Skeletal muscle tissue (tissue), 4 donors: ENCODE results near the gene PARL. TPM values are rescaled to one million over a fixed set of nuclear protein-coding genes. Genes with fewer than 3 reads are reported as not detected.
A peak's percentile ranks its signal among the peaks of the same experiment; 100 is the strongest.
"Not testable (repeated sequence)": the region's sequence is repeated elsewhere in the genome, so short reads cannot be mapped to it uniquely, and the experiment has no call there.

Experiments used
- H3K27ac ChIP-seq: one replicate; pipeline ENCODE4 v1.7.0; 2013; ENCODE audit warnings: mild to moderate bottlenecking, low read depth, low read length, inconsistent platforms
- H3K27me3 ChIP-seq, 3 donors: one replicate each; pipeline ENCODE4 v1.7.0; 2013; ENCODE audit warnings: low read length in 3 of 3; ENCODE audit not compliant: control insufficient read depth in 3 of 3, insufficient read depth in 3 of 3
- H3K36me3 ChIP-seq, 3 donors: one replicate each; pipeline ENCODE4 v1.7.0; 2013; ENCODE audit warnings: low read length in 3 of 3; ENCODE audit not compliant: control insufficient read depth in 3 of 3, insufficient read depth in 3 of 3
- H3K4me1 ChIP-seq, 3 donors: one replicate each; pipeline ENCODE4 v1.7.0; 2013; ENCODE audit warnings: low read length in 3 of 3, mild to moderate bottlenecking in 3 of 3; ENCODE audit not compliant: control insufficient read depth in 3 of 3, insufficient read depth in 3 of 3
- H3K4me3 ChIP-seq, 3 donors: one replicate each; pipeline ENCODE4 v1.7.0; 2013; ENCODE audit warnings: low read length in 3 of 3
- H3K9ac ChIP-seq, 3 donors: one replicate each; pipeline ENCODE4 v1.7.0; 2013; ENCODE audit warnings: low read length in 3 of 3, mild to moderate bottlenecking in 3 of 3, moderate library complexity in 2 of 3, low read depth in 1 of 3
- H3K9me3 ChIP-seq, 3 donors: one replicate each; pipeline ENCODE4 v1.7.0; 2013; ENCODE audit warnings: low read length in 3 of 3; ENCODE audit not compliant: control insufficient read depth in 3 of 3
- total RNA-seq: library from RNA; depleted of rRNA; stranded (reverse); fragments of >200 nt; gene quantifications from one replicate; pipeline ENCODE4 v1.2.3, GENCODE V29; 2014
- donor health status: Osteomylitis.

Gene PARL
- total RNA-seq, 1 donor from 2014 or later = 35.0 TPM

DNA sequence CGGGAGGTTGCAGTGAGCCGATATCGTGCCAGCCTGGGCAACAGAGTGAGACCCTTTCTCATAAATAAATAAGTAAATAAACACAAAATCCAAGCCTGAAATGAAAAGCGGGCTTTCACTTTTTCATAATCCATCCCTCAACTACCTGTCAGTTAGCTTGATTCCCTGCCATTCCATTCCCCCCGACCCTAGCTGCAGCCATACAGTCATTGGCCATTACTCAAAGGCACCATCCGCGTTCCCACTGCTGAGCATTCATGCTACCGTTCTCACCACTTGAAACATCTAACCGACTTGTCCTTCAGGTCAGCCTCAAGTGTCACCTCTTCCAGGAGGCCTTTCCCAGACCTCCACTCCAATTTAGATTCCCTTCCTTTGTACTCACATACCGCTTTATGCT lies 1.1 kb upstream of the PARL start:
- Histone ChIP-seq H3K36me3 (no peaks in the 10 kb centered on the region), H3K4me1 (peaks cover 10 to 29% (median 17%) of the 10 kb centered on the region in 3 donors), H3K9me3 (no peaks in the 10 kb centered on the region), H3K9ac (no peak overlapping the region), H3K27me3 (no peaks in the 10 kb centered on the region), H3K4me3 (no peak overlapping the region), H3K27ac (no peak overlapping the region)

DNA sequence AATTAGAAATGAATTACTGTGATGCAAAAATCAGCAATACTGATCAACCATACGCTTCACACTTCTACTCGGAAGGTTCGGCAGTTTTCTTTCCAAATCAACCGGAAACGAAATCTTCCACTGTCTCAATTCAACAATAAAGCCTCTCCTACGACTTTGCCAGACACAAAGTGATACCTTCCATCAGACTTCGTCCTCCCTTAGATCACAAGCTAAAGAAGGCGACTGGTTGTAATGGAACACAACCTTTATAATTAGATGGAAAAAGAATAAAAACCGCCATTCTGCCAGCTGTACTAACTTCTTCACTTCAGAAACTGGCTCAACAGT lies 618 bp downstream of the PARL start:
- H3K9ac ChIP-seq = peak overlapping the region; percentile 88 to 94 (median 90)
- peak overlapping the region; percentile 83 for H3K27ac ChIP-seq
- H3K9me3 ChIP-seq = no peaks in the 10 kb centered on the region
- no peaks in the 10 kb centered on the region for H3K27me3 ChIP-seq
- peak overlapping the region; percentile 85 to 98 (median 89) for H3K4me3 ChIP-seq
- peaks cover 0 to 3% (median 0%) of the 10 kb centered on the region in 3 donors for H3K36me3 ChIP-seq
- peaks cover 10 to 29% (median 17%) of the 10 kb centered on the region in 3 donors for H3K4me1 ChIP-seq

DNA sequence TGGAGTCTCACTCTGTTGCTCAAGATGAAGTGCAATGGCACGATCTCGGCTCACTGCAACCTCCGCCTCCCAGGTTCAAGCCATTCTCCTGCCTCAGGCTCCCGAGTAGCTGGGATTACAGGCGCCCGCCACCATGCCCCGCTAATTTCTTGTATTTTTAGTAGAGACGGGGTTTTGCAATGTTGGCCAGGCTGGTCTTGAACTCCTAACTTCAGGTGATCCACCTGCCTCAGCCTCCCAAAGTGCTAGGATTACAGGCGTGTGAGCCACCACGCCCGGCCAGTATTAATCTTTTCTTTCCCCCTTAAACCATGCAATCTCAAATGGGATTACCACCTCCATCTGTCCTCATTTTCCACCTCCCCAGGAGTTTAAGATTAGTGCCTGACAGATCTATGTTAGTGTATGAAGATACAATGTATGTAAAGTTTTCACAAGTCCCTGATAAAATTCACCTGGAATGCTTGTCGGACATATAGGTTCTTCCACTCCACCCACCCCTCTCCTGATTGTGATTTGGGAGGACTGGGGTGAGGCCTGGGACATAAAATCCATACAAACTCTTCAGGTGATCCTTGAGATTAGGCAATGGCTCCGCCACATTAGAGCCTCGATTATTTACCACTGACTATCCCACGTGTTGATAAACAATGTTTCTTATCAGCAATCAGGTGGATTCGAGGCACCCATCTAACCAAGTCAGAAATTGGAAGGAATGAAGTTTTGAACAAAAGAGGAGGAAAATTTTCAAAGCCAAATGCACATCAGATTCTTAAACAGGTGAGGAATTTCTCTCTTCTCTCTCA lies 1.2 kb downstream of the PARL start:
- Histone ChIP-seq H3K27ac (peak overlapping the region; percentile 83), H3K4me3 (peak overlapping the region; percentile 85 to 98 (median 89)), H3K9me3 (no peaks in the 10 kb centered on the region), H3K27me3 (no peaks in the 10 kb centered on the region), H3K9ac (peak overlapping the region; percentile 88 to 94 (median 90)), H3K4me1 (peaks cover 10 to 29% (median 17%) of the 10 kb centered on the region in 3 donors), H3K36me3 (peaks cover 0 to 3% (median 0%) of the 10 kb centered on the region in 3 donors)

DNA sequence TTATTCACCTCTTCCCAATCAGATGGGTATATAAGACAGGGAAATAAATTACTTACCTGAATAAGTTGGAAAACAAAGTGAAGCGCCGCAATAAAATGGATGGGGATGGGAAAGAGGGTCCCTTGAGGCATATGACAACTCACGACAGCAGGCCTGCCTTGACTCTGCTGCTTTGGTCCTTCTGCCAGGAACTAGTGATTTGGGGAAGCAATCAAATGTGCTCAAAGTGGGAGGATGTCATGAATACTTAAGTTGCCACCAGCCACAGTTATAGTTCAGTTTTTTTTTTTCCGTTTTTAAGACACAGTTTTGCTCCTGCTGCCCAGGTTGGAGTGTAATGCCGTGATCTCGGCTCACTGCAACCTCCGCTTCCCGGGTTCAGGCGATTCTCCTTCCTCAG lies 4.6 kb downstream of the PARL start:
- no peak overlapping the region for H3K9ac ChIP-seq
- no peak overlapping the region for H3K27ac ChIP-seq

DNA sequence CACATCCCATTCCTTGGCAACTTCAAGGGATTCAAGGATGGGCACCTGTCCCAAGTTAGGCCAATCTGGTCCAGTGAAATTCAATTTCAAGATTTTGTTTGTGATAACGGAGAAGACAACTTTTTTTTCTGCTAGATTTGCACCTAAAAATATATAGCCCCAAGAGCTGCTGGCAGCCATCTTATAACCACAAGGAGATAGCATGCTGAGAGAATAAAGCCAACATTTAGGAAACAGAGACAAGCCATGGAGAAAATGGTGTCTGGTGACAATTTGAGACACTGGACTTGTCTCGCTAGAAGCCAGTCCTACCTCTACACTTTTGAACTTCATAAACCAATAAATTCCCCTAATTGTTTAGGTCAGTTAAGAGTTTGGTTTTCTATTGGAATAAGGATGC lies 5.4 kb downstream of the PARL start:
- Histone ChIP-seq H3K36me3 (peaks cover 0 to 5% (median 3%) of the 10 kb centered on the region in 3 donors), H3K4me1 (peaks cover 10 to 28% (median 14%) of the 10 kb centered on the region in 3 donors), H3K27me3 (no peaks in the 10 kb centered on the region), H3K9me3 (no peaks in the 10 kb centered on the region), H3K27ac (no peak overlapping the region), H3K4me3 (no peak overlapping the region), H3K9ac (no peak overlapping the region)

More for the DNA sequence above, 4.6 kb downstream of the PARL start:
- Histone ChIP-seq H3K9me3 (no peaks in the 10 kb centered on the region), H3K4me1 (peaks cover 10 to 31% (median 15%) of the 10 kb centered on the region in 3 donors), H3K4me3 (no peak overlapping the region), H3K27me3 (no peaks in the 10 kb centered on the region), H3K36me3 (peaks cover 0 to 5% (median 3%) of the 10 kb centered on the region in 3 donors)

DNA sequence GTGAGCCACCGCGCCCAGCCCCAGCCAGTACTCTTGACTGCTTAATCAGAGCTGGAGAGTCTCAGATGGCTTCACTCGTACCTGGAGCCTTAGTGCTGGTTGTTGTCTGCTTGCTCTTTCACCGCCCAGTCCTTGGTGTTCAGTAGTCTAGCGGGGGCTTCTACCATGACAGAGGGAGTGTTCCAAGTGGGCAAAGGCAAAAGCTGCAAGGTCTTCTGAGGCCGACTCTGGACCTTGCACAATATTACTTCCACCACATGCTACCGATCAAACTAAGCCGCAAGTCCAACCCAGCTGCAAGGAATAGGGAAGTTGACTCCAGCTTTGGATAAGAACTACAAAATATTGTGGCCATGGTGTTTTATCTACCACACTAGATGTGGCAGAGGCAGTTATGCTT lies 6.6 kb downstream of the PARL start:
- Histone ChIP-seq H3K4me1 (peaks cover 5 to 16% (median 7%) of the 10 kb centered on the region in 3 donors), H3K9me3 (no peaks in the 10 kb centered on the region), H3K9ac (no peak overlapping the region), H3K27ac (no peak overlapping the region), H3K27me3 (no peaks in the 10 kb centered on the region), H3K36me3 (peaks cover 0 to 5% (median 3%) of the 10 kb centered on the region in 3 donors), H3K4me3 (no peak overlapping the region)

DNA sequence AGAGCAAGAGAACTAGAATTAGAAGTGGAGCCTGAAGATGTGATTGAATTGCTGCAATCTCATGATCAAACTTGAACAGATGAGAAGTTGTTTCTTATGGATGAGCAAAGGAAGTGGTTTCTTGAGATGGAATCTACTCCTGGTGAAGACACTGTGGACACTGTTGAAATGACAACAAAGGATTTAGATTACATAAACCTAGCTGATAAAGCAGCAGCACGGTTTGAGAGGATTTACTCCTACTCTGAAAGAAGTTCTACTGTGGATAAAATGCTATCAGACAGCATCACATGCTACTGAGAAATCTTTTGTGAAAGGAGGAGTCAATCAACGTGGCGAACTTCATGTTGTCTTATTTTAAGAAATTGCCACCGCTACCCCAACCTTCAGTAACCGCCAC lies 7.5 kb downstream of the PARL start:
- H3K4me3 ChIP-seq, H3K36me3 ChIP-seq, H3K9me3 ChIP-seq, H3K9ac ChIP-seq, H3K27me3 ChIP-seq, H3K4me1 ChIP-seq, H3K27ac ChIP-seq: not testable (repeated sequence)

DNA sequence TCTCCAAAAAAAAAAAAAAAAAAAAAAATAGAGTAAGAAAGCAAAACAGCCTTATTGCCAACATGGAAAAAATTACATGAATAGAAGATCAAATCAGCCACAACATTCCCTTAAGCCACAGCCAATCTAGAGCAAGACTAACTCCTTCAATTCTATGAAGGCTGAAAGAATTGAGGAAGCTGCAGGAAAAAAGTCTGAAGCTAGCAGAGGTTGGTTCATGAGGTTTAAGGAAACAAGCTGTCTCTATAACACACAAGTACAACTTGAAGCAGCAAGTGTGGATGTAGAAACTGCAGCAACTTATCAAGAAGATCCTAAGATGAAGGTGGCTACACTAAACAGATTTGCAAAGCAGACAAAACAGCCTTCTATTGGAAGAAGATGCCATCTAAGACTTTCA lies 9.3 kb downstream of the PARL start:
- Histone ChIP-seq H3K9ac (no peak overlapping the region), H3K36me3 (peaks cover 0 to 7% (median 3%) of the 10 kb centered on the region in 3 donors), H3K4me3 (no peak overlapping the region), H3K4me1 (peaks cover 0 to 9% (median 0%) of the 10 kb centered on the region in 3 donors), H3K9me3 (no peaks in the 10 kb centered on the region), H3K27ac (no peak overlapping the region), H3K27me3 (no peaks in the 10 kb centered on the region)

DNA sequence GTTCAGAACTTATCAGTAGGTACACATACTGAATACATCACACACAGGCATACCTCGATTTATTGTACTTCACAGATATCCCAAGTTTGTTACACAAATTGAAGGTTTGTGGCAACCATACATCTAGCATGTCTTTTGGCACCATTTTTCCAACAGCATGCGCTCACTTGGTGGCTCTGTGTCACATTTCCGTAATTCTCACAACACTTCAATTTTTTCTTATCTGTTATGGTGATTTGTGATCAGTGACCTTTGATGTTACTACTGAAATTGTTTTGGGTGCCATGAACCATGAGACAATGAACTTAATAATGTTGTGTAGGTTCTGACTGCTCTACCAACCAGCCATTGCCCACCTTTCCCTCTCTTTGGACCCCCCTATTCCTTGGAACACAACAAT lies 10.8 kb downstream of the PARL start:
- no peaks in the 10 kb centered on the region for H3K9me3 ChIP-seq
- no peaks in the 10 kb centered on the region for H3K27me3 ChIP-seq
- H3K9ac ChIP-seq = no peak overlapping the region
- H3K27ac ChIP-seq = no peak overlapping the region
- no peak overlapping the region for H3K4me3 ChIP-seq
- peaks cover 0 to 7% (median 0%) of the 10 kb centered on the region in 3 donors for H3K36me3 ChIP-seq
- H3K4me1 ChIP-seq = peaks cover 0 to 9% (median 0%) of the 10 kb centered on the region in 3 donors

DNA sequence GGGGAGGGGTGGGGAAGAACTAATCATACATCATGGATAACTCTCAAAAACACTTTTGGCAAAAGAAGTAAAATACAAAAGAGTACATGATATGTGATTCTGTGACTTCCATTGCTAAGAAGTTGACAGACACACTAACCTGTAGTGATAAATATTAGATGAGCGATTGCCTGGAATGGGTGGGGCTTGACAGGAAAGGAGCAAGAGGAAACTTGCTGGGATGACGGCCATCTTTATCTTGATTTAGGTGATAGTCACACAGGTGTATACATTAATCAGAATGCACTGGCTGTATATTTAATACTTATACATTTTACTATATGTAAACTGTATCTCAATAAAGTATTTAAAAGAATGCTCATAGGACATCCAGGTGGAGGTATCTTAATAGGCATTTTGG lies 13.1 kb downstream of the PARL start:
- peaks cover 0 to 4% (median 0%) of the 10 kb centered on the region in 3 donors for H3K4me1 ChIP-seq
- H3K27ac ChIP-seq = no peak overlapping the region

More for the DNA sequence above, 13.1 kb downstream of the PARL start:
- Histone ChIP-seq H3K36me3 (peaks cover 0 to 9% (median 6%) of the 10 kb centered on the region in 3 donors), H3K4me3 (no peak overlapping the region), H3K9me3 (no peaks in the 10 kb centered on the region), H3K9ac (no peak overlapping the region), H3K27me3 (no peaks in the 10 kb centered on the region)
